ENCODE data around the gene PFKL.

Gene PFKL

GRCh38 chr21:44350773-44351481 lies 51.1 kb downstream of the PFKL start:
- TF ChIP-seq YY1 (IDR thresholded peaks at IDR 0.05; ENCODE audit: insufficient read depth, insufficient read length): no peak
- peak; percentile 51 for TF ChIP-seq SUZ12 (IDR thresholded peaks at IDR 0.05; ENCODE audit: extremely low read depth, insufficient read depth, insufficient read length)
- peaks cover 71% of the 10 kb centered on the region for H3K27me3 ChIP-seq (ENCODE audit: insufficient read depth, insufficient read length)
- H3K36me3 ChIP-seq (ENCODE audit: insufficient read depth, insufficient read length, low read length): no peaks in the 10 kb centered on the region
- peaks cover 4% of the 10 kb centered on the region for H3K4me1 ChIP-seq (ENCODE audit: insufficient read depth, insufficient read length)
- H3K9ac ChIP-seq (ENCODE audit: insufficient read length, low read depth): no peak overlapping the region
- no peak for DNase-seq (ENCODE audit: low read depth, low spot score)
- no peaks in the 10 kb centered on the region for H3K9me3 ChIP-seq (ENCODE audit: insufficient read depth, low read length)
- H3K4me3 ChIP-seq (ENCODE audit: insufficient read length, low read depth): peak overlapping the region; percentile 16

GRCh38 chr21:44351535-44352252 lies 51.8 kb downstream of the PFKL start:
- Histone ChIP-seq H3K9ac (ENCODE audit: insufficient read length, low read depth) (no peak overlapping the region), H3K36me3 (ENCODE audit: insufficient read depth, insufficient read length, low read length) (no peaks in the 10 kb centered on the region), H3K4me1 (ENCODE audit: insufficient read depth, insufficient read length) (peaks cover 4% of the 10 kb centered on the region), H3K27me3 (ENCODE audit: insufficient read depth, insufficient read length) (peaks cover 70% of the 10 kb centered on the region), H3K9me3 (ENCODE audit: insufficient read depth, low read length) (no peaks in the 10 kb centered on the region), H3K4me3 (ENCODE audit: insufficient read length, low read depth) (no peak overlapping the region)
- DNase-seq (ENCODE audit: low read depth, low spot score): no peak
- no peak for TF ChIP-seq YY1 (IDR thresholded peaks at IDR 0.05; ENCODE audit: insufficient read depth, insufficient read length)
- no peak for TF ChIP-seq SUZ12 (IDR thresholded peaks at IDR 0.05; ENCODE audit: extremely low read depth, insufficient read depth, insufficient read length)
- no peak for TF ChIP-seq ZNF274 (IDR thresholded peaks at IDR 0.05; ENCODE audit: low read depth, low read length)

GRCh38 chr21:44352253-44352860 lies 52.5 kb downstream of the PFKL start:
- Histone ChIP-seq H3K9me3 (ENCODE audit: insufficient read depth, low read length) (no peaks in the 10 kb centered on the region), H3K4me3 (ENCODE audit: insufficient read length, low read depth) (no peak overlapping the region), H3K36me3 (ENCODE audit: insufficient read depth, insufficient read length, low read length) (no peaks in the 10 kb centered on the region), H3K4me1 (ENCODE audit: insufficient read depth, insufficient read length) (peaks cover 4% of the 10 kb centered on the region), H3K9ac (ENCODE audit: insufficient read length, low read depth) (no peak overlapping the region), H3K27me3 (ENCODE audit: insufficient read depth, insufficient read length) (peaks cover 66% of the 10 kb centered on the region)
- TF ChIP-seq ZNF274 (IDR thresholded peaks at IDR 0.05; ENCODE audit: low read depth, low read length) (no peak), SUZ12 (IDR thresholded peaks at IDR 0.05; ENCODE audit: extremely low read depth, insufficient read depth, insufficient read length) (no peak), YY1 (IDR thresholded peaks at IDR 0.05; ENCODE audit: insufficient read depth, insufficient read length) (no peak)
- no peak for DNase-seq (ENCODE audit: low read depth, low spot score)

- no peak for DNase-seq (ENCODE audit: low read depth, low spot score)
- no peak within 1 kb of the TSS for H3K9ac ChIP-seq (ENCODE audit: insufficient read length, low read depth)
- no peak within 1 kb of the TSS for H3K4me3 ChIP-seq (ENCODE audit: insufficient read length, low read depth)
- no peaks in the 10 kb centered on the region for H3K36me3 ChIP-seq (ENCODE audit: insufficient read depth, insufficient read length, low read length)
- H3K9me3 ChIP-seq (ENCODE audit: insufficient read depth, low read length): no peaks in the 10 kb centered on the region; the same call in 1 of the 2 replicates
- H3K4me1 ChIP-seq (ENCODE audit: insufficient read depth, insufficient read length): peaks cover 4% of the 10 kb centered on the region
- TF ChIP-seq YY1 (IDR thresholded peaks at IDR 0.05; ENCODE audit: insufficient read depth, insufficient read length) (no peak), ZNF274 (IDR thresholded peaks at IDR 0.05; ENCODE audit: low read depth, low read length) (no peak), SUZ12 (IDR thresholded peaks at IDR 0.05; ENCODE audit: extremely low read depth, insufficient read depth, insufficient read length) (no peak)
- H3K27me3 ChIP-seq (ENCODE audit: insufficient read depth, insufficient read length): peaks cover 56% of the 10 kb centered on the region
These were observed 53.5 kb downstream of the PFKL start, which contains the start of gene TRPM2 for GRCh38 chr21:44353191-44353970. TSS of gene TRPM2 (plus strand) at chr21:44353621. CDS start at chr21:44353701, 80 bp downstream.

GRCh38 chr21:44354001-44354405 lies 54.1 kb downstream of the PFKL start:
- no peak for TF ChIP-seq ZNF274 (IDR thresholded peaks at IDR 0.05; ENCODE audit: low read depth, low read length)
- TF ChIP-seq SUZ12 (IDR thresholded peaks at IDR 0.05; ENCODE audit: extremely low read depth, insufficient read depth, insufficient read length): no peak
- no peak for TF ChIP-seq YY1 (IDR thresholded peaks at IDR 0.05; ENCODE audit: insufficient read depth, insufficient read length)
- no peaks in the 10 kb centered on the region; the same call in 1 of the 2 replicates for H3K9me3 ChIP-seq (ENCODE audit: insufficient read depth, low read length)
- no peak overlapping the region for H3K9ac ChIP-seq (ENCODE audit: insufficient read length, low read depth)
- DNase-seq (ENCODE audit: low read depth, low spot score): no peak
- no peak overlapping the region for H3K4me3 ChIP-seq (ENCODE audit: insufficient read length, low read depth)
- peaks cover 50% of the 10 kb centered on the region for H3K27me3 ChIP-seq (ENCODE audit: insufficient read depth, insufficient read length)
- no peaks in the 10 kb centered on the region for H3K36me3 ChIP-seq (ENCODE audit: insufficient read depth, insufficient read length, low read length)
- H3K4me1 ChIP-seq (ENCODE audit: insufficient read depth, insufficient read length): peaks cover 4% of the 10 kb centered on the region

GRCh38 chr21:44354775-44355771 lies 55.2 kb downstream of the PFKL start:
- no peaks in the 10 kb centered on the region; the same call in 1 of the 2 replicates for H3K9me3 ChIP-seq (ENCODE audit: insufficient read depth, low read length)
- H3K27me3 ChIP-seq (ENCODE audit: insufficient read depth, insufficient read length): peaks cover 39% of the 10 kb centered on the region
- no peak for DNase-seq (ENCODE audit: low read depth, low spot score)
- H3K9ac ChIP-seq (ENCODE audit: insufficient read length, low read depth): no peak overlapping the region
- H3K4me3 ChIP-seq (ENCODE audit: insufficient read length, low read depth): no peak overlapping the region
- TF ChIP-seq ZNF274 (IDR thresholded peaks at IDR 0.05; ENCODE audit: low read depth, low read length): no peak
- no peak for TF ChIP-seq YY1 (IDR thresholded peaks at IDR 0.05; ENCODE audit: insufficient read depth, insufficient read length)
- no peak for TF ChIP-seq SUZ12 (IDR thresholded peaks at IDR 0.05; ENCODE audit: extremely low read depth, insufficient read depth, insufficient read length)
- no peaks in the 10 kb centered on the region for H3K36me3 ChIP-seq (ENCODE audit: insufficient read depth, insufficient read length, low read length)
- peaks cover 4% of the 10 kb centered on the region for H3K4me1 ChIP-seq (ENCODE audit: insufficient read depth, insufficient read length)
